HG03521 (cell line): Measurements from ENCODE around the gene TLR2.
"Not testable (repeated sequence)": the region's sequence is repeated elsewhere in the genome, so short reads cannot be mapped to it uniquely, and the experiment has no call there.

Experiments used
- ATAC-seq: cut with Tn5 transposase; IDR thresholded peaks from one replicate; pipeline ENCODE4 v1.9.1; 2021; ENCODE audit warnings: mild to moderate bottlenecking, moderate library complexity; ENCODE audit not compliant: unreplicated experiment

TLR2 gene

GRCh38 chr4:153661215-153661822 lies 22.8 kb upstream of the TLR2 start:
- no peak for ATAC-seq

GRCh38 chr4:153661908-153662307 lies 22.2 kb upstream of the TLR2 start:
- no peak for ATAC-seq

GRCh38 chr4:153663667-153664066 lies 20.4 kb upstream of the TLR2 start:
- ATAC-seq, result no peak

GRCh38 chr4:153666505-153666904 lies 17.6 kb upstream of the TLR2 start:
- not testable (repeated sequence) for ATAC-seq

GRCh38 chr4:153668647-153669046 lies 15.4 kb upstream of the TLR2 start:
- no peak for ATAC-seq

GRCh38 chr4:153669838-153670237 lies 14.2 kb upstream of the TLR2 start:
- ATAC-seq, result no peak

- ATAC-seq, result no peak
These were observed 7.6 kb upstream of the TLR2 start for GRCh38 chr4:153676486-153676885.

GRCh38 chr4:153676984-153677383 lies 7.1 kb upstream of the TLR2 start:
- ATAC-seq, result no peak

- no peak for ATAC-seq
These were observed 4.6 kb upstream of the TLR2 start for GRCh38 chr4:153679486-153679885.

GRCh38 chr4:153683763-153684181 lies 308 bp upstream of the TLR2 start:
- no peak for ATAC-seq

- peak; percentile 14 for ATAC-seq
These were observed 891 bp downstream of the TLR2 start for GRCh38 chr4:153684971-153685371.

- no peak for ATAC-seq
These were observed 20.4 kb downstream of the TLR2 start for GRCh38 chr4:153704522-153704921.

- ATAC-seq, result no peak
These were observed 21.8 kb downstream of the TLR2 start for GRCh38 chr4:153705743-153706468.

GRCh38 chr4:153706519-153706918 lies 22.4 kb downstream of the TLR2 start:
- ATAC-seq, result no peak

GRCh38 chr4:153710681-153711080 lies 26.6 kb downstream of the TLR2 start:
- no peak for ATAC-seq

GRCh38 chr4:153713866-153714646 lies 30.0 kb downstream of the TLR2 start:
- no peak for ATAC-seq

GRCh38 chr4:153722036-153722435 lies 38.0 kb downstream of the TLR2 start:
- ATAC-seq, result no peak

- no peak for ATAC-seq
These were observed 40.5 kb downstream of the TLR2 start for GRCh38 chr4:153724606-153725005.

- no peak for ATAC-seq
These were observed 41.2 kb downstream of the TLR2 start for GRCh38 chr4:153725136-153725830.

GRCh38 chr4:153725831-153726154 lies 41.7 kb downstream of the TLR2 start:
- ATAC-seq, result no peak

- no peak for ATAC-seq
These were observed 44.1 kb downstream of the TLR2 start for GRCh38 chr4:153728151-153728550.
